Uterus (tissue), 4 donors: Measurements from ENCODE around the gene HCFC1. TPM values are rescaled to one million over a fixed set of nuclear protein-coding genes. Genes with fewer than 3 reads are reported as not detected.

Source experiments
- DNase-seq, 2 donors: peaks; one replicate each; pipeline ENCODE4 v3.0.0-alpha.2; 2019 to 2020
- H3K27ac ChIP-seq, 2 donors: fragments of 200-600 bp; sonication (generic); 1 replicate in 1 of 2; 2 replicates in 1 of 2; pipeline ENCODE4 v1.5.1; 2016 to 2018
- H3K27me3 ChIP-seq, 2 donors: fragments of 200-600 bp; sonication (generic); one replicate each; pipeline ENCODE4 v1.5.1; 2018 to 2019; ENCODE audit warnings: control low read depth in 1 of 2
- H3K36me3 ChIP-seq, 2 donors: fragments of 200-600 bp; sonication (generic); one replicate each; pipeline ENCODE4 v1.5.1; 2019; ENCODE audit warnings: control low read depth in 1 of 2
- H3K4me1 ChIP-seq, 2 donors: fragments of 200-600 bp; sonication (generic); one replicate each; pipeline ENCODE4 v1.5.1; 2018 to 2019; ENCODE audit warnings: control low read depth in 1 of 2
- H3K4me3 ChIP-seq, 2 donors: fragments of 200-600 bp; sonication (generic); 1 replicate in 1 of 2; 2 replicates in 1 of 2; pipeline ENCODE4 v1.5.1; 2018 to 2019; ENCODE audit warnings: mild to moderate bottlenecking in 1 of 2
- H3K9me3 ChIP-seq, 2 donors: fragments of 200-600 bp; sonication (generic); one replicate each; pipeline ENCODE4 v1.5.1; 2019; ENCODE audit warnings: control low read depth in 1 of 2
- POLR2A ChIP-seq, 2 donors: fragments of 450-650 bp; IDR thresholded peaks; one replicate each; pipeline ENCODE4 v1.6.1; 2016; ENCODE audit warnings: antibody characterized with exemption in 2 of 2, mild to moderate bottlenecking in 1 of 2, moderate library complexity in 1 of 2
- intact Hi-C: fragments of 100-400 bp; cut with DNase I; formaldehyde crosslinking; loops from one replicate; pipeline ENCODE4 v1.15.1; 2023; ENCODE audit warnings: low total_unique reads
- total RNA-seq, 4 donors: library from RNA; depleted of rRNA in 3 of 4; stranded (reverse); fragments of >200 nt in 3 of 4; gene quantifications; one replicate each; pipeline versions ENCODE4 v1.1.0 to v1.2.4, GENCODE V29; 2014 to 2023
- TF ChIP-seq, protein P1 (sequence below), 4 experiments: fragments of 200-600 bp in 2 of 4; fragments of 450-650 bp in 2 of 4; sonication (generic) in 2 of 4; IDR thresholded peaks; one replicate each; pipeline ENCODE4 v1.5.1; 2016 to 2019; ENCODE audit warnings: antibody characterized with exemption in 4 of 4, mild to moderate bottlenecking in 2 of 4, moderate library complexity in 1 of 4
- donor health status: DM: yes; HTN: yes; CAD: no.

The HCFC1 gene
- total RNA-seq, 4 donors from 2014 or later, result 20.9 to 65.7 (median 37.3) TPM

DNA sequence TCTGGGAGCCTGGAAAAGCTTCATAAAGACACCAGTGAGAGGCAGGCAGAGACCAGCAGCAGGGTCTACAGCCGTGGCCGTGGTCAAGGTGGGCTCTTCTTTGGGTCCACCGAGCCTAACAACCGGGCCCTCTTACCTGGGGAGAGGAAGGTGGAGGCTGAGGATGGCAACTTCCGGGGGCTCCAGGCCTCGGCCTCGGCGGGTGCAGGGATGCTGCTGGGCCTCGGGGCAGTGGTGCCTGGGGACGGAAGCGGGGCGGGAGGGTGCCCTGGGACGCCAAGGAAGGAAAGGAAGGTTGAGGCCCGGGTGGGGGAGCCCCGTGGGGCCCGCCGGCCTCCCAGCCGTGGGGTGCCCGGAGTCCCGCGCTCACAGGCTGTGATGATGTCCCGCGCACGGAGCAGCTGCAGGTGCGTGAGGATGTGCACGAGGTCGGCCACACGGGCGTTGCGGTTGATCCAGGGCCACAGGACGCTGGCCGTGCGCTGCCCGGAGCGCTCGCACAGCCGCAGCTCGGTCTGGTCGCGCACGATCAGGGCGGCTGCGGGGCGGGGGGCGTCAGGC lies 47.5 kb upstream of the HCFC1 start:
- no peaks in the 10 kb centered on the region for H3K27me3 ChIP-seq

DNA sequence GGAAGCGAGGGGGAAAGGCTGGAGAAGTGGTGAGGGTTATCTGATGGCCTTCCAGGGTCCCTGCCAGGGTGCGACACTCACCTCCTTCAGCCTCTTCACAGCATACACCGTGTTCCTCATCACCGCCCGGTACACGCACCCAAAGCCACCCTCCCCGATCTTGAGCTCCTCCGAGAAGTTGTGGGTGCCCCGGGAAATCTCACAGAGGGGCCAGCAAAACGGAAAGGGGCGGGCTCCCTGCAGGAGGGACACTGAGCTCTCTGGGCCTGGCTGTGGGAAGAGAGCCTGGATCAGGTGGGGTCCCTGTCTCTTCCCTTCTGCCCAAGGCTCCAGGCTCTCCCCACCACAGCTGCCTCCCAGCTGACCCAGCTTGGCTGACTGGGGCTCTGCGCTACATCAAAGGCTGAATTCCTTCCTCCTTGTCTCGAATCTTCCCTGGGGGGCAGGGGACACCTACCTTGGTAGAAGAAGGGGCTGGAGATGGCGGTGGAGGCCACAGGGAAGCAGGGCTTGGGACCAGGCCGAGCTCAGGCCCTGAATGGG lies 47.0 kb upstream of the HCFC1 start:
- intact Hi-C loops, result no loop called here
- Histone ChIP-seq H3K27ac (peak overlapping the region; percentile 85 to 91), H3K4me1 (no peaks in the 10 kb centered on the region)

More for the DNA sequence above, 47.5 kb upstream of the HCFC1 start:
- no peaks in the 10 kb centered on the region for H3K4me1 ChIP-seq
- intact Hi-C loops, result no loop called here
- no peaks in the 10 kb centered on the region for H3K36me3 ChIP-seq
- peak overlapping the region; percentile 20 to 54 for H3K4me3 ChIP-seq
- DNase-seq, result no peak
- no peaks in the 10 kb centered on the region for H3K9me3 ChIP-seq
- H3K27ac ChIP-seq, result peak overlapping the region; percentile 85 to 91
- TF ChIP-seq, protein P1, sequence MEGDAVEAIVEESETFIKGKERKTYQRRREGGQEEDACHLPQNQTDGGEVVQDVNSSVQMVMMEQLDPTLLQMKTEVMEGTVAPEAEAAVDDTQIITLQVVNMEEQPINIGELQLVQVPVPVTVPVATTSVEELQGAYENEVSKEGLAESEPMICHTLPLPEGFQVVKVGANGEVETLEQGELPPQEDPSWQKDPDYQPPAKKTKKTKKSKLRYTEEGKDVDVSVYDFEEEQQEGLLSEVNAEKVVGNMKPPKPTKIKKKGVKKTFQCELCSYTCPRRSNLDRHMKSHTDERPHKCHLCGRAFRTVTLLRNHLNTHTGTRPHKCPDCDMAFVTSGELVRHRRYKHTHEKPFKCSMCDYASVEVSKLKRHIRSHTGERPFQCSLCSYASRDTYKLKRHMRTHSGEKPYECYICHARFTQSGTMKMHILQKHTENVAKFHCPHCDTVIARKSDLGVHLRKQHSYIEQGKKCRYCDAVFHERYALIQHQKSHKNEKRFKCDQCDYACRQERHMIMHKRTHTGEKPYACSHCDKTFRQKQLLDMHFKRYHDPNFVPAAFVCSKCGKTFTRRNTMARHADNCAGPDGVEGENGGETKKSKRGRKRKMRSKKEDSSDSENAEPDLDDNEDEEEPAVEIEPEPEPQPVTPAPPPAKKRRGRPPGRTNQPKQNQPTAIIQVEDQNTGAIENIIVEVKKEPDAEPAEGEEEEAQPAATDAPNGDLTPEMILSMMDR (IDR thresholded peaks at IDR 0.05), result no peak
- TF ChIP-seq POLR2A (IDR thresholded peaks at IDR 0.05), result no peak

DNA sequence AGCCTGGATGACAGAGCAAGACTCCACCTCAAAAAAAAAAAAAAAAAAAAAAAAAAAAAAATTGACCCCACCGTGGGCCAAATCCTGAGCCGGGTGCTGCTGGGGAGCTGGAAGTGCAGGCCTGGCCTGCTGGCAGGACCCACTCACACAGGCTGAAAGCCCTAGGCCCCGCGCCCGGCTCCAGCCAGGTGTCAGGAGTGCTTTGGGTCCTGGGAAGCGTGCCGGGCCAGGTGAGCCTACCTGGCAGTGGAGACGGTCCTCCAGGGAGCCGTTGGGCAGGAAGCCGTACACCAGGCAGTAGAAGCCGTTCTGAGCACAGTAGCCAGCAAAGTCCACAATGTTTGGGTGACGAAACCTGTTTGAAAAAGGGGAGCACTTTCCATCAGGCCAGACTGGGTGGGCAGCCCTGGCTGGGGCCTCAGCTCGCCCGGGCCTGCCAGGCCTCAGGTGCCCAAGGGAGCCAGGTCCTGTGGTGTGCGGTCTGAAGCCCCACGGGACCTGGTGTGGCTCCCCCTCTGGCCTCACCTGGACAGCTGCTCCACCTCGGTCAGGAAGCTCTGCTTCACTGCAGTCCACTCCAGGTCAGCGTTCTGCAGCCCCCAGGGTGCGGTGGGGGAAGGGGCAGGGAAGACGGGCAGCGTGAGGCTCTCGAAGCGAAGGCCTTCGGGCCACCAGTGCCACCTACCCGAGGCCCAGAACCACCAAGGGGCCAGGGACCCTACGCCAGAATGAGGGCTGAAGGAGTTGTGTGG lies 46.3 kb upstream of the HCFC1 start:
- H3K27ac ChIP-seq, result no peak overlapping the region
- no peaks in the 10 kb centered on the region for H3K9me3 ChIP-seq
- no peaks in the 10 kb centered on the region for H3K36me3 ChIP-seq
- no peak for DNase-seq
- H3K27me3 ChIP-seq, result no peaks in the 10 kb centered on the region
- intact Hi-C loops, result no loop called here
- H3K4me3 ChIP-seq, result no peak overlapping the region
- no peaks in the 10 kb centered on the region for H3K4me1 ChIP-seq
- TF ChIP-seq, protein P1 (IDR thresholded peaks at IDR 0.05), result no peak
- TF ChIP-seq POLR2A (IDR thresholded peaks at IDR 0.05), result no peak

More for the DNA sequence above, 47.0 kb upstream of the HCFC1 start:
- Histone ChIP-seq H3K4me3 (peak overlapping the region; percentile 20 to 54), H3K36me3 (no peaks in the 10 kb centered on the region), H3K27me3 (no peaks in the 10 kb centered on the region), H3K9me3 (no peaks in the 10 kb centered on the region)
- DNase-seq, result no peak
- TF ChIP-seq, protein P1 (IDR thresholded peaks at IDR 0.05), result no peak
- no peak for TF ChIP-seq POLR2A (IDR thresholded peaks at IDR 0.05)

DNA sequence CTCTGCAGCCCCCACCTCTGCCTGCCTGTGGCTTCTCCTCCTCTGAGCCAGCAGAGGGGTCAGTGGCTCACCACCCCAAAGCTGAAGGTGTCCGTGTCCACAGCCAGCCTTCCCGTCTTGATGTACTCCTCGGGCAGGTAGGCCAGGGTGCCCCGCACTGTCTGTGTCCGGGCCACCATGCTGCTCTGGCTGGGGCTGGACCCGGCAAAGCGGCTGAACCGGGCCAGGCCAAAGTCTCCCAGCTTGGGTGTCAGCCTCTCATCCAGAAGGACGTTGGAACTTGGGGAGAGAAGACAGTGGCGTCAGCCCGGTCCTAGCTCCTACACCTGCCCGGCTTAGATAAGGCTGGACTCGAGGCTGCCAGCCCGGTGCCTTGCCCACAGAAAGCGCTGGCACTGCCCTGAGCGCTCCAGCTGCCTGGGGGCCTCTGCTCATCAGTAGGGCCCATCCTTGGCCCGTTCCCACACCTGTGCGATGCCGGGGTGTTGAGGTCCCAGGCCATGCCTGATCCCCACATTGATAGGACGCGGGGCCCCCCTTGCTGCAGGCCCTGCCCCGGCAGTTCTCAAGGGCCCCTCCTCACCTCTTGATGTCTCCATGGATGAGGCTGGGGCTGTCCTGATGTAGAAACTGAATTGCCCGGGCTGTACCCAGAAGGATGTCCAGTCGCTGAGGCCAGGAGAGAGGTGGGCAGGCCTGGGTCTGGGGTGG lies 44.9 kb upstream of the HCFC1 start:
- H3K4me3 ChIP-seq, result no peak overlapping the region
- DNase-seq, result no peak
- no peak overlapping the region for H3K27ac ChIP-seq
- no peaks in the 10 kb centered on the region for H3K4me1 ChIP-seq
- TF ChIP-seq, protein P1 (IDR thresholded peaks at IDR 0.05), result no peak
- no peak for TF ChIP-seq POLR2A (IDR thresholded peaks at IDR 0.05)
- H3K9me3 ChIP-seq, result no peaks in the 10 kb centered on the region
- H3K36me3 ChIP-seq, result no peaks in the 10 kb centered on the region
- intact Hi-C loops, result no loop called here
- no peaks in the 10 kb centered on the region for H3K27me3 ChIP-seq
